CD4-positive, alpha-beta T cell (primary cell): ENCODE results near the gene VPS51. TPM values are rescaled to one million over a fixed set of nuclear protein-coding genes. Genes with fewer than 3 reads are reported as not detected.

ENCODE experiments used
- ATAC-seq: fragments of 200-7000 bp; cut with Tn5 transposase; one replicate; pipeline ENCODE4 v1.10.0; 2022; ENCODE audit warnings: mild to moderate bottlenecking; ENCODE audit not compliant: poor library complexity
- CTCF ChIA-PET: fragments of 350-600 bp; sonication (Branson Sonifier 250); formaldehyde crosslinking; loops from one replicate; lab custom pipeline; 2021; ENCODE audit warnings: antibody characterized with exemption, inconsistent platforms; lab: Charles Lee
- POLR2A ChIA-PET: fragments of 350-600 bp; sonication (Branson Sonifier 250); formaldehyde crosslinking; loops from one replicate; lab custom pipeline; 2021; ENCODE audit warnings: antibody characterized with exemption, inconsistent platforms; lab: Charles Lee
- DNase-seq, 14 experiments: peaks; one replicate each; pipeline ENCODE4 v3.0.0-alpha.2; 2013 to 2020; ENCODE audit warnings: mixed read lengths in 2 of 14
- H3K27ac ChIP-seq, 2 donors: one replicate each; pipeline versions ENCODE4 v1.5.1 to v1.7.0; 2013; ENCODE audit warnings: low read length in 2 of 2, low read depth in 1 of 2, mild to moderate bottlenecking in 1 of 2
- H3K27me3 ChIP-seq, 2 experiments: 1 replicate in 1 of 2; 2 replicates in 1 of 2; pipeline versions ENCODE4 v1.6.1 to v1.7.0; 2013; ENCODE audit warnings: low read length in 2 of 2, control low read depth in 1 of 2, mild to moderate bottlenecking in 1 of 2, moderate library complexity in 1 of 2; ENCODE audit not compliant: insufficient read depth in 2 of 2, control insufficient read depth in 1 of 2
- H3K36me3 ChIP-seq: one replicate; pipeline ENCODE4 v1.6.1; 2013; ENCODE audit warnings: low read length, control low read depth; ENCODE audit not compliant: insufficient read depth
- H3K4me1 ChIP-seq: one replicate; pipeline ENCODE4 v1.6.1; 2013; ENCODE audit warnings: low read length, control low read depth; ENCODE audit not compliant: insufficient read depth
- H3K4me3 ChIP-seq: one replicate; pipeline ENCODE4 v1.5.1; 2013; ENCODE audit warnings: mild to moderate bottlenecking, low read length, moderate library complexity
- H3K9me3 ChIP-seq, 2 experiments: 1 replicate in 1 of 2; 2 replicates in 1 of 2; pipeline versions ENCODE4 v1.6.1 to v1.7.0; 2013; ENCODE audit warnings: low read length in 2 of 2, mild to moderate bottlenecking in 2 of 2, control low read depth in 1 of 2, moderate library complexity in 1 of 2; ENCODE audit not compliant: control insufficient read depth in 1 of 2, insufficient read depth in 1 of 2
- H3K27ac Mint-ChIP-seq: one replicate; pipeline ENCODE4 v1.8.0; 2020; ENCODE audit warnings: mixed read lengths
- H3K27me3 Mint-ChIP-seq: one replicate; pipeline ENCODE4 v1.8.0; 2021; ENCODE audit warnings: mixed read lengths
- H3K36me3 Mint-ChIP-seq: one replicate; pipeline ENCODE4 v1.8.0; 2021; ENCODE audit warnings: low read depth, mixed read lengths
- H3K4me1 Mint-ChIP-seq: one replicate; pipeline ENCODE4 v1.8.0; 2021; ENCODE audit warnings: low read depth, mixed read lengths
- H3K4me3 Mint-ChIP-seq: one replicate; pipeline ENCODE4 v1.8.0; 2020; ENCODE audit warnings: mild to moderate bottlenecking, mixed read lengths
- H3K9me3 Mint-ChIP-seq: one replicate; pipeline ENCODE4 v1.8.0; 2020; ENCODE audit warnings: mixed read lengths
- CTCF ChIP-seq: fragments of 200-600 bp; IDR thresholded peaks from one replicate; pipeline ENCODE4 v1.8.0; 2022; ENCODE audit warnings: antibody characterized with exemption, mild to moderate bottlenecking
- intact Hi-C, 2 experiments: fragments of 100-400 bp; cut with DNase I in 1 of 2; cut with micrococcal nuclease in 1 of 2; formaldehyde crosslinking; loops; one replicate each; pipeline versions ENCODE4 v1.15.1 to v1.9.0; 2023 to 2025; cut with DNase I, micrococcal nuclease
- total RNA-seq, 174 experiments: library from RNA in 2 of 174; stranded (reverse) in 2 of 174; gene quantifications; one replicate each; pipeline ENCODE4 v1.2.3 and lab custom pipeline; 2021 to 2026

Gene VPS51
- total RNA-seq, 2 experiments from 2014 or later = 243 to 246 TPM

- POLR2A ChIA-PET = no interaction called here
- H3K36me3 Mint-ChIP-seq = no peaks in the 10 kb centered on the region
- no peaks in the 10 kb centered on the region for H3K27me3 Mint-ChIP-seq
- ATAC-seq = no peak
- DNase-seq = no peak
- no peaks in the 10 kb centered on the region for H3K9me3 Mint-ChIP-seq
- no peak overlapping the region for H3K27ac Mint-ChIP-seq
- Histone ChIP-seq H3K4me3 (no peak overlapping the region), H3K36me3 (no peaks in the 10 kb centered on the region), H3K27me3 (no peaks in the 10 kb centered on the region), H3K4me1 (peaks cover 6% of the 10 kb centered on the region), H3K9me3 (no peaks in the 10 kb centered on the region), H3K27ac (no peak overlapping the region)
- no peak for TF ChIP-seq CTCF
- intact Hi-C loops = no loop called here
- CTCF ChIA-PET = interaction anchor here (0.7 kb wide), 1 partner anchor 11 kb away, joined by 3 read pairs; no protein-coding TSS in a partner anchor
- H3K4me3 Mint-ChIP-seq = no peak overlapping the region
- H3K4me1 Mint-ChIP-seq = no peaks in the 10 kb centered on the region
These were observed 32.5 kb upstream of the VPS51 start for GRCh38 chr11:65063532-65063931.

GRCh38 chr11:65064847-65065240, 31.2 kb upstream of the VPS51 start:
- intact Hi-C loops = no loop called here
- Mint-ChIP-seq H3K27ac (no peak overlapping the region), H3K27me3 (no peaks in the 10 kb centered on the region), H3K9me3 (no peaks in the 10 kb centered on the region), H3K4me1 (no peaks in the 10 kb centered on the region), H3K36me3 (no peaks in the 10 kb centered on the region), H3K4me3 (no peak overlapping the region)
- no peak for ATAC-seq
- Histone ChIP-seq H3K36me3 (no peaks in the 10 kb centered on the region), H3K9me3 (no peaks in the 10 kb centered on the region), H3K4me3 (no peak overlapping the region), H3K27me3 (no peaks in the 10 kb centered on the region), H3K4me1 (peaks cover 5% of the 10 kb centered on the region), H3K27ac (no peak overlapping the region)
- no peak for TF ChIP-seq CTCF
- CTCF ChIA-PET = no interaction called here
- no peak for DNase-seq
- POLR2A ChIA-PET = no interaction called here

GRCh38 chr11:65065851-65066250, 30.2 kb upstream of the VPS51 start:
- ATAC-seq (no peak), DNase-seq (no peak)
- H3K36me3 Mint-ChIP-seq = no peaks in the 10 kb centered on the region
- no peak overlapping the region for H3K27ac ChIP-seq
- POLR2A ChIA-PET = no interaction called here
- H3K9me3 Mint-ChIP-seq = no peaks in the 10 kb centered on the region
- no peaks in the 10 kb centered on the region for H3K27me3 ChIP-seq
- H3K4me1 ChIP-seq = no peaks in the 10 kb centered on the region
- CTCF ChIA-PET = no interaction called here
- H3K4me3 Mint-ChIP-seq = no peak overlapping the region
- H3K27ac Mint-ChIP-seq = no peak overlapping the region
- no peak for TF ChIP-seq CTCF
- no peak overlapping the region for H3K4me3 ChIP-seq
- no peaks in the 10 kb centered on the region for H3K4me1 Mint-ChIP-seq
- intact Hi-C loops = no loop called here
- H3K36me3 ChIP-seq = no peaks in the 10 kb centered on the region
- H3K27me3 Mint-ChIP-seq = no peaks in the 10 kb centered on the region
- no peaks in the 10 kb centered on the region for H3K9me3 ChIP-seq
